Tongue (tissue), 2 donors: ENCODE measurements around the gene DTX1. TPM values are rescaled to one million over a fixed set of nuclear protein-coding genes. Genes with fewer than 3 reads are reported as not detected.

Experiments used
- DNase-seq: peaks from one replicate; pipeline ENCODE4 v3.0.0-alpha.2; 2015
- total RNA-seq: library from RNA; depleted of rRNA; stranded (reverse); fragments of >200 nt; gene quantifications from one replicate; pipeline ENCODE4 v1.2.3, GENCODE V29; 2014

DTX1 gene
- 10.9 TPM for total RNA-seq

DNA sequence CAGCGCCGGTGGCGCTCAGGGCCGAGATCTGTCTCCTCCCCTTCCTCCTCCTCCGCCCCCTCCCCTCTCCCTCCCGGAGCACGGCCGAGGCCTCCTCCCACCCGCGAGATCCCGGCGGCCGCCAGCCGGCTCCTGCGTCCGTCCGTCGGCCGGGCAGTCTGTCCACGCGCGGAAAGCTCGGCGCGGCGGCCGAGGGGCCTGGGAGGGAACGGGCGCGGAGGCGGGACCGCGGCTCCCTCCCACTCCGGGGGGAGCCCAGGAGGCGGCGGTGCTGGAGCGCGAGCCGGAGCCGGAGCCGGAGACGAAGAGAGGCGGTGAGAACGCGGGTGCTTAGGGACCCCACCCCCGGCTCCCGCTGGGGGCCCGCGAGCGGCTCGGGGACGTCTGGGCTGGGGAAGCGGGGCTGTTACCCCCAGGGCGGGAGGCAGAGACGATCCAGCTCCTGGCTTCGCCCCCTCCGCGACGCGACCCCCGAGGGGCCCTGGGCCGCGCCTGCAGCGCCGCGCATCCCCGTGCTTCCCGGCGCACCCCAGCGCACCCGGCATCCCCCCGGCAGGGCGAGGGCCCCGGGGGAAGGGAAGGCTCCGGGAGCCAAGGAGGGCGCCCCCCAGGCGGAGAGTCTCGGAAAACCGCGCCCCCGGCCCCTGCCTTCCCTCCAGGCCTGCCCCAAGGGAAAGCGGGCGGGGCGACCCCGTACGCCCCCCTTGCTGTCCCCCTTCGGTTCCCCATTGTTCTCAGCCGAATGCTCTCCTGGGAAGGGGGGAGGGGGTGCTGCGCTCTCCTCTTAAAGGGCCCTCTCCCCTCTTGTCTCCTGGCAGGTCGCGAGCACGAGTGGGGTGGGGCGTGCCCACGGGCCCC, at the start of gene DTX1:
Gene DTX1 (plus strand): TSS at position 100 of the 858 bp plus-strand sequence. CDS start 1,463 bp downstream, outside the sequence.
- no peak for DNase-seq

- no peak for DNase-seq
Observed at GRCh38 chr12:113007166-113007565, 49.4 kb upstream of the DTX1 start.

DNA sequence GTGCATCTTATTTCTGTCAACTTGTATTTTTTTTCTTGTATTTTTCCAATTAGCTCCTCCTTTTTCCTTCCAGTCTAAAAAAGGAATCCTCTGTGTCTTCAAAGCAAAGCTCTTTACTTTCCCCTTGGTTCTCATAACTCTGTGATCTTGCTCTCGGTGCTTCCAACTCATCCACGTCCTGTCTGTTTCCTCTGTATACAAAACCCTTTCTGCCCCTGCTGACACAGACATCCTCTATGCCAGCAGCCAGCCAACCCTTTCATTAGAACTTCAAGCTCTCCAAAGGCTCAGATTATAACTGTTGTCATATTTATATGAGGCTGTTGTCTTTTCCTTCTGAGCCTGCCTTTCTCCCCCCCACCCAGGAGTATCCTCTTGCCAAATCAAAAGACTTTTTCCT, 45.8 kb upstream of the DTX1 start:
- no peak for DNase-seq

GRCh38 chr12:113014565-113014964, 42.0 kb upstream of the DTX1 start:
- no peak for DNase-seq

- DNase-seq: no peak
Observed at GRCh38 chr12:113016796-113017195, 39.7 kb upstream of the DTX1 start.

DNA sequence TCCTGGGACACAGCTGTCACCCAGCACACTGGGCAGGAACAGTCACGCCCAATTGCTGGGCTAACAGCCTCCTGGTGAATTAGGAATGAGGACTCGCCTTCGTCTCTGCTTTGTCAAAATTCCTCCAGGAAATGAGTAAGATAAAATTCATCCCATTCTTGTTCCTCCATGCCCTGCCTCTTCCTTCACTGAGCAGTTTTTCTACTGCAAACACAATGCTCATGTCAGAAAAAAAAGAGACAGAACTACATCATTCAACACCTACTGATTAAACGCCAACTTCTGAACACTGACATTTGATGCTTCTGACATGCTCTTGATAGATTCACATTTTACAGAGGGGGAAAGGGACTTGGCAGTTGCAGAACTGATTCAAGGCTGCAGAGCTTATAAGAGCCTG, 37.5 kb upstream of the DTX1 start:
- DNase-seq: no peak

DNA sequence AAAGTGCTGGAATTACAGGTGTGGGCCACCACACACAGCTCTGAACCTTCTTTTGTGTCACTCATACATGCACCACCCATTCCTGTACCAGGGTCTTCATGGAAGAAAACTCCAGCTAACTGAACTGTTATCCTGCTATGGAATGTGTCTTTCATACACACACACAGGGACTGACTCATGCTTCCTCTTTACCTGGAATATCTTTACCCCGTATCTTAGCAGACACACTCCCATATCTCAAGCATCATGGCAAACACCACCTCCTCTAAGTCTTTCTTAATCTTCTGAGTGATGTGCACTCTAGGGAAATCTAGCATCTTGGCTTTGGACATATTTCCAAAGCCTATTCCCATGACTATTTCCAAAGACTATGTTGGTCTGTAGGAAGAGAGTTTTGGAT, 35.0 kb upstream of the DTX1 start:
- no peak for DNase-seq

DNA sequence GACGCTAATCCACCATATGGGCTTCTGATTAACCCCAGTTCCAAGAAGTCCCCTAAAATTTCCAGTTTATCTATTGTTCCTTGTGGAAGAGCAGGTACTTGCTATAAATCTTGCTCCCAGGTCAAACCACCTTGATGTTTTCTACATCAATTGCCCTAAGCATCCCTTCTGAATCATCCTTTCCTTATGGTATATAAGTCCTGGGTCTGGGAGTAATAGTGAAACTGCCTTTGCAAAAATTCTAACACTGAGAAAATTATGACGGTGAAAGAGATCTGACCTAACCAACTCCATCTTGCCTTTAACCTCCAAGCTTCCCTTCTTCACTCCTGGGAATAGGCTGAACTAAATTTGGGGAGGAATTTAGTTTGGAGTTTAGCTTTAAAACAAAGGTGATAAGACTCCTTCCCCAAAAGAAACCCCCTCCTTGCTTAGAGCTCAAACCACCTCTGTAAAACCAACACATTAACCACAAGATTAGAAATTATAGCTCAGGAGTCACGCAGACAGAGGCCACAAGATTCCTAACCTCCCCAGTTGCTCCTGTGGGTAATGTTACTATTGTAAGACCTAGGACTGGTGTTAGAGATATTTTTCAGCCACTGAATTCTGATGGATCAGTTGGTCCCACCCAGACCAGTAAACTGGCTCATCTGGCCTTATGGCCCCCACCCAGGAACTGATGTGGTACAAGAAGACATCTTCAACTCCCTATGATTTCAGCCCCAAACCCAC, 33.8 kb upstream of the DTX1 start:
- DNase-seq: no peak

DNA sequence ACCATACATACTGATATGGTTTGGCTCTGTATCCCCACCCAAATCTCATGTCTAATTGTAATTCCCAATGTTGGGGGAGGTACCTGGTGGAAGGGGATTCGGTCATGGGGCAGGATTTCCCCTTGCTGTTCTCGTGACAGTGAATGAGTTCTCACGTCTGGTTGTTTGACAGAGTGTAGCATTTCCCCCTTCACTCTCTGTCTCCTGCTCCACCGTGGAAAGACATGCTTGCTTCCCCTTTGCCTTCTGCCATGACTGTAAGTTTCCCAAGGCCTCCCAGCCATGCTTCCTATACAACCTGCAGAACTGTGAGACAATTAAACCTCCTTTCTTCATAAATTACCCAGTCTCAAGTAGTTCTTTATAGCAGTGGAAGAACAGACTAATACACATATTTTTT, 28.8 kb upstream of the DTX1 start:
- no peak for DNase-seq

DNA sequence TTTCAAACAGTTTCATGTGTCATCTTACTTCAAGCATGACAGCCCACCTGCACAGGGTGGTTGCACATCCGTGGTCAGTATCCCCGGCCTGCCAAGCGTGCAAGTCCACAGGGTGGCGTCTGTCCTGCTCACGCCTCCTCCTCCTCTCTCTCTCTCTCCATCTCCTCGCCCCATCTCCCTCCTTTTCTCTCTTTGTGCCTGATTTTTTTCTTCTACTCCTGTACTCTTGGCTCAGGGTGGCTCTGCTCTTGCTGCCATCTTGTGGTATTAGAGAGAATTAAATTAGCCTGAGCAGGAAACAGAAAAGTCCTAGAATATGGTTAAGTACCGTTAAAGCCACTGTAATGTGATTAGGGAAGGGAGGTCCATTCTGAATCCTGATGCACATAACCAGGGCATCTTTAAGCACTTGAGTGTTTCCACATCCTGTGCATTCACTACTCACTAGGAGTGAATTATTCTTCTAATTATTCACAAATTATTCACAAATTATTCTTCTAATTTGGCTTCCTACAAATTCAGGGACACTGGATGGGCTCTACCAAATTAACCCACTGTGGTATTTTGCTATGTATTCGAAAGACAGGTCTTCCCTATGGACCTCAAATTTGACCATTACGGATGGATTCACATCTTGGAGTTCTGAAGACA, 25.5 kb upstream of the DTX1 start:
- DNase-seq: peak; percentile 76

GRCh38 chr12:113039911-113040445, 16.6 kb upstream of the DTX1 start:
- no peak for DNase-seq

DNA sequence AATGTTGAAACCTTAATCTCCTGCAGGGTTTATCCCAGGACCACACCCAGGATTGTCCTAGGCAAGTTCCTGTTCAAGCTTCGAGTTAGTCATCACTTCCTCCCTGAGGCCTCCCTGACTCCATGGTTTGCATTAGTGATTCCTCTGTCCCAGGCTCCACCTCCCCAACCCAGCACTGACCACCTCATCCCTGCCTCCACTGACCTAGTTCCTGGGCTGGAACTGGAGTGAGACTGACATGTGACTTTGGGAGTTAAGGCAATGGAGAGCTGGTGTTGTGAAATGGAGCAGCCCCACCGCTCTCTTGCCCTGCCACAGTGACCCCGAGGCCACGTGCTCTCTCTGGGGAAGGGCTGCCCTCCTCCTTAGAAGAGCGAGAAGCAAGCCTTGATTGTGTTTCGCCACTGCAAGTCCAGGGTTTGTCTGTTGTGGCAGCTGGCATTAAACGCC, 15.8 kb upstream of the DTX1 start:
- no peak for DNase-seq

GRCh38 chr12:113041560-113041959, 15.0 kb upstream of the DTX1 start:
- no peak for DNase-seq

- no peak for DNase-seq
Observed at GRCh38 chr12:113043240-113043639, 13.3 kb upstream of the DTX1 start.

GRCh38 chr12:113044516-113044915, 12.0 kb upstream of the DTX1 start:
- no peak for DNase-seq

GRCh38 chr12:113048716-113049127, 7.8 kb upstream of the DTX1 start:
- DNase-seq: peak; percentile 81

GRCh38 chr12:113049976-113050742, 6.4 kb upstream of the DTX1 start:
- DNase-seq: no peak

- DNase-seq: no peak
Observed at GRCh38 chr12:113050795-113051194, 5.7 kb upstream of the DTX1 start.

DNA sequence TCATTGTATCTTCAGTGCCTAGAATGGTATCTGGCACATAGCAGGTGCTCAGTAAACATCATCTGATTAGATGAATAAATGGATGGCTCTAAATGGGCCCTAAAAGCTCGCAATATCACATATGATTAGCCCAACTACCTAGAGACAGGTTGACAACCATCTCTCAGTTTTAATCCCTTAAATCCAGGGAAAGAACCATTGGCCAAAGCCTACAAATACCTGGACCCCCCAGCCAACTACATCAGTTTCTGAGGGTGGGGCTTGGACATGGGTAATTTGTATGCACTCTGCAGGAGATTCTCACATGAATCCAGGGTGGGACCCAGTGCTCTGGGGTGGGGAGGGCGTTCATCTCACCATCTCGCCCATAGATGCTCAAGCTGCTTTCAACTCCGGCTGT, 4.8 kb upstream of the DTX1 start:
- DNase-seq: no peak

- DNase-seq: no peak
Observed at GRCh38 chr12:113052326-113052725, 4.2 kb upstream of the DTX1 start.

GRCh38 chr12:113054948-113055486, 1.5 kb upstream of the DTX1 start:
- no peak for DNase-seq
